GM18951 (cell line): Measurements from ENCODE around the gene ZDHHC12.
A peak's percentile ranks its signal among the peaks of the same experiment; 100 is the strongest.
"Not testable (repeated sequence)": the region's sequence is repeated elsewhere in the genome, so short reads cannot be mapped to it uniquely, and the experiment has no call there.

Source experiments
- POLR2A ChIP-seq: IDR thresholded peaks from 4 replicates; pipeline ENCODE4 v1.6.1; 2011; ENCODE audit warnings: mild to moderate bottlenecking; ENCODE audit not compliant: insufficient read length, insufficient read depth; ENCODE audit errors: extremely low read depth
- in situ Hi-C: fragments of 300-500 bp; cut with MboI; formaldehyde crosslinking; loops from one replicate; pipeline ENCODE4 v1.12.0; 2022; ENCODE audit warnings: low sequenced_read_pairs, mixed read lengths, inconsistent platforms; ENCODE audit not compliant: unreplicated experiment

ZDHHC12 gene

DNA sequence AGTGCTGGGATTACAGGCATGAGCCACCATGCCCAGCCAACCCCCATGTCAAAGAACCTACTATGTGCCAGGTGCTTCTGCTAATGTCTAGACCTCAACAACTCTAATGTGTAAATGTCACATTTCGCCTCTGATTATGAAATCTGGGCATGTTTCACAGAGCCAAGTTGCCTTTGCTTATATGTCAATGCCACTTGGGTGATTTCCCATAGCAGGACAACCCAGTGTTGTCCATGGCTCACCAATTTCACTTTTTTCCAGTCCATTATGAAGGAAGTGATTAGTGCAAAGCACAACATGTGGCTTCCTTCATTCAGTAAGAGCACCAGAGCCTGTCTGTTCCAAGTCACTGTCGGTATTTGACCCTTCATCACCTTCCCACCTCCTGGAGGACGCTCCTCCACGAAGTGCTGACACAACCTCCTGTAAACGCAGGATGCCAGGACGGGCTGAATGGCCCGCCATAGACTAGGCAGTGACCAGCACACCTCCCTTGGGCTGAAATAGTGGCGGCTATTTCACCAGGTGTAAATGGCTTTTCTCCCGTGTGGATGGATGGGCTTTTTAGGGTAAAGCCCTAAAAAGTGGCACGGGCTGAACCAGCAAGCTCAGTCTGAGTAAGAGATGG is 22.6 kb downstream of the ZDHHC12 start:
- TF ChIP-seq POLR2A: no peak
- in situ Hi-C loops: no loop called here

DNA sequence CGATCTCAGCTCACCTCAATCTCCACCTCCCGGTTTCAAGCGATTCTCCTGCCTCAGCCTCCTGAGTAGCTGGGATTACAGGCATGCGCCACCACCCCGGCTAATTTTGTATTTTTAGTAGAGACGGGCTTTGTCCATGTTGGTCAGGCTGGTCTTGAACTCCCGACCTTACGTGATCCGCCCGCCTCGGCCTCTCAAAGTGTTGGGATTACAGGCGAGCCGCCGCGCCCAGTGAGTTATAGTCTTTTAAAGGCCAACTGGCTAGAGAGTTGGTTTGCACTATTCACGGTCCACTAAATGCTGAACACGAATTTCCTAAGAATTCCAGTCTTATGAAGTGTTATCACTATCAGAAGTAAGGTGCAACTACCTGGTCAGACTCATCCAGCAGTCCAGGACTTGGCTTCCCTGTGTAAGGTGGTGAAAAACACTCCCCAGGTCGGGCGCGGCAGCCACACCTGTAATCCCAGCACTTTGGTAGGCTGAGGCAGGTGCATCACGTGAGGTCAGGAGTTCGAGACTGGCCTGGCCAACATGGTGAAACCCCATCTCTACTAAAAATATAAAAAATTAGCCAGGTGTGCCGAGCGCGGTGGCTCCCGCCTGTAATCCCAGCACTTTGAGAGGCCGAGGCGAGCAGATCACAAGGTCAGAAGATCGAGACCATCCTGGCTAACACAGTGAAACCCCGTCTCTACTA is 24.7 kb downstream of the ZDHHC12 start:
- in situ Hi-C loops: not testable (repeated sequence)

DNA sequence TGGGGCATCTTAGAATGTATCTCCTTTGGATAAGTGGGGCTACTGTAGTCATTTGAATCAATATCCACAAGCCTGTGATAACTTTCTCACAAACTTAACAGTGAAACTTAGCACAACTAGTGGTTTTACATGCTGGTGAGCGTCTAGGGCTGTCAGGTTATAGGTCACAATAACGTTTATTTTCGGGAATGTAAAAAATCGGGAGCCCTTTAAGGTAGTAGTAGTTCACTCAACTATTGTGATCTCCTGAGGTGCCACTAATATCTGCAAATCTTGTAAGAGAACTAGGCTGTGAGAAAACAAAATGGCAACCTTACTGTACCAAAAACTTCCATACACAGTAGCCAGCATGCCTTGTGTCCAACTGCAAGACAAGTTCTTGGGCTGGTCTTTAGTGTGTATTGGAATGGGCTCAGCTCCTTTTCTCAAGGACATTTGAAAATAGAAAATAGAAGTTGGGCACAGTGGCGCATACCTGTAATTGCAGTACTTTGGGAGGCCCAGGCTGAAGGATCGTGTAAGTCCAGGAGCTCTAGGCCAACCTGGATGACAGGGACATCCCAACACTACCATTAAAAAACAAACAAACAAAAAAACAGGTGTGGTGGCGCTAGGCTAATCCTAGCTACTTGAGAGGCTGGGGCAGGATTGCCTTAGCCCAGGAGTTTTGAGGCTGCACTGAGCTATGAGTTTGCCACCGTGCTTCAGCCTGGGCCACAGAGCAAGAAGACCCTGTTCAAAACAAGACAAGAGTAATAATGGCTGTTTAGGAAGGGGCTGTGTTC is 26.8 kb downstream of the ZDHHC12 start:
- in situ Hi-C loops: no loop called here
- peak; percentile 27 for TF ChIP-seq POLR2A

DNA sequence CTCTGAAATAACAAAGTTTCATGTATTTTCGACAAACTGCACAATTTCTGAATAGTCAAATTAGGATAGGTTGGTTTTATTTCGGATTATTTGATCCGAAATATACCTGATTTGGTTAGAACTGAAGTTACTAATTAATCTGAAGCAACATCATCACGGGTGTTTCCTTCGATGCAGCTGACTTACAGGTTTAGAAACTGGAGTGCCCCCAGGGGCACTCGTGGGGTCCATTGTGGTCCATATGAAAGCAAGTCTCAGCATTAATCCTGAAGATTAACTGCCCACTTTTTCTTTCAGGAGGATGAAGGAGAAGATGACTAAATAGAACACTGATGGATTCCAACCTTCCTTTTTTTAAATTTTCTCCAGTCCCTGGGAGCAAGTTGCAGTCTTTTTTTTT is 29.6 kb downstream of the ZDHHC12 start:
- no peak for TF ChIP-seq POLR2A
- in situ Hi-C loops: no loop called here

DNA sequence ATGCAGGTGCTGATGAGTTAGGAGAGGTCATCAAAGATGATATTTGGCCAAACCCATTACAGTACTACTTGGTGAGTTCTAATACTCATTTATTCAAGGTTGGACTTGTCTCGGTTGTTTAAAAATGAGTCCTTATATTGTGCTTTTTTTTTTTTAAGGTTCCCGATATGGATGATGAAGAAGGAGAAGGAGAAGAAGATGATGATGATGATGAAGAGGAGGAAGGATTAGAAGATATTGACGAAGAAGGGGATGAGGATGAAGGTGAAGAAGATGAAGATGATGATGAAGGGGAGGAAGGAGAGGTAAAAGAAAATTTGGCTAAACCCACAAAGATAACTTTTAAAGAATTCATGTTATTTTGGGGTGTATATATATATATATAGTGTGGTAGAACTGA is 30.2 kb downstream of the ZDHHC12 start:
- in situ Hi-C loops: not testable (repeated sequence)

DNA sequence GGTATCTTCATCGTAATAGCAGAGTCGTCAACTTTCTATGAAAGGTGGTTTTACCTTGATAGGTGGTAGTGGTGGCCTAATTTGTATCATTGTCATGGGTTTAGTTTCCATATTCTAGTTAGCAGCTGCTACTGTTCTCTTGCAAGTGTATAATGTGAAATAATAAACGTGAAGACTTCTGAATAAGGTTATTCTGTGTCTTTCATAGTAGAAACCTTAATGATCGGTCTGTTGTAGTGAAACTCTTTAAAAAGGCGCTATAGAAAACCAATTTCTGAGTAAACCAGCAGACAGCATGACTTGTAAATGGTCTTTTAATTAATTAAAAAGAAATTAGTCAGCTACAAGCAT is 33.3 kb downstream of the ZDHHC12 start:
- in situ Hi-C loops: no loop called here
- no peak for TF ChIP-seq POLR2A

DNA sequence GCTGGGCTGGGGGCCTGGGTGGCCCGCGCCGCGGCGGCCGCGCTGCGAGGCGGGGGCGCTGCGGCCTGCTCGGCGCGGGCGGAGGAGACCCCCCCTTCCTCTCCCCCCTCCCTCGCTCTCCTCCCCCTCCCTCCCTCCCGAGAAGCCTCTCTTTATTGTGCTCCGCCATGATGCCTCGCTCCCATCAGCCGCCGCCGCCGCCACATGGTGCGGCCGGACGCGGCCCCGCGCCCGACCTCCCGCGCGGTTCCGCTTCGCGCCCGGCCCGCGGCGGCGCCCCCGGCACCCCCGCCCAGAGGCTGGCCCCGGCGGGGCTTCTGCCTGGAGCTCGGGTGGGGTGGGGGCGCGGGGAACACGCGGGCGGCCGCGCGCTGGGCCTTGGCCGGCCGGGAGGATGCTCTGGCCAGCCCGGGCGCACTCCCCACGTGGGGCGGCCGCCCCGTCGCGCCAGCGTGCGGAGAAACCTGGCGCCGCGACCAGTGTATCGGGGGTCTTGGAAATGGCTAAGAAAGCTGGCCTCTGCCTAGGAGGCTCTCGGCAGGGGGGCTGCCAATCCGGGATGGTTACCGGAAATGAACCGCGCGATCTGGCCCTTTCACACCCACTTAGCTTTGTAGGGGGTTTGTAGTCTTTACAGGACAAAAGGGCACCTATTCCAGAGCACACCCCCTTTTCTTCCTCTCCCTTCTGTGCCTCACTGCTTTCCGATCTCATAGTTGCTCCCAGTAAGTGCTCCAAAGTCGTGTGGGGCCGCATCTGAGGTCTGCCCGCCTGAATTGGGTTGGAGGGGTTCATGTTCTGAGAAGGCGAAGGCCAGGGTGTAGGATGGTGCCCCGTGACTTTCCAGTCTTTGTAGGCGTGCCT is 33.9 kb downstream of the ZDHHC12 start:
- TF ChIP-seq POLR2A: no peak
- in situ Hi-C loops: no loop called here

DNA sequence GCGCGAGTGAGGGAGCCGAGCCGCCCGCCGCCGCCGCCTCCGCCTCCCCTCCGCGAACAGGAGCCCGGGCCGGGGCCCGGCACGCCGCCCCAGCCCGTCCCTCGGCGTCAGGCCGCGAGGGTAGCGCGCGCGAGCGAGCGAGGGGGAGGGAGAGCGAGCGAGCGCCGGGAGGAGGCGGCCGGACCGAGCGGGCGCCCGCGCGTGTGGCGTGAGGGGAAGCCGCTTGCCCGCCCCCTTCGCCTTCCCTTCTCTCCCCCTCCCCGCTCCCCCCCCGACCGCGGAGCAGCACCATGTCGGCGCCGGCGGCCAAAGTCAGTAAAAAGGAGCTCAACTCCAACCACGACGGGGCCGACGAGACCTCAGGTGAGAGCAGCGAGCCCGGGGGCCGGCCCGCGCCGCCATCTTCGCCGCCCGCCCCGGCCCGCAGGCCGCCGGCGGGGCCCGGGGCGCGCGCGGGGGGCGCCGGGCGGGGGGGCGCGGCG is 34.6 kb downstream of the ZDHHC12 start:
- in situ Hi-C loops: no loop called here
- TF ChIP-seq POLR2A: no peak

DNA sequence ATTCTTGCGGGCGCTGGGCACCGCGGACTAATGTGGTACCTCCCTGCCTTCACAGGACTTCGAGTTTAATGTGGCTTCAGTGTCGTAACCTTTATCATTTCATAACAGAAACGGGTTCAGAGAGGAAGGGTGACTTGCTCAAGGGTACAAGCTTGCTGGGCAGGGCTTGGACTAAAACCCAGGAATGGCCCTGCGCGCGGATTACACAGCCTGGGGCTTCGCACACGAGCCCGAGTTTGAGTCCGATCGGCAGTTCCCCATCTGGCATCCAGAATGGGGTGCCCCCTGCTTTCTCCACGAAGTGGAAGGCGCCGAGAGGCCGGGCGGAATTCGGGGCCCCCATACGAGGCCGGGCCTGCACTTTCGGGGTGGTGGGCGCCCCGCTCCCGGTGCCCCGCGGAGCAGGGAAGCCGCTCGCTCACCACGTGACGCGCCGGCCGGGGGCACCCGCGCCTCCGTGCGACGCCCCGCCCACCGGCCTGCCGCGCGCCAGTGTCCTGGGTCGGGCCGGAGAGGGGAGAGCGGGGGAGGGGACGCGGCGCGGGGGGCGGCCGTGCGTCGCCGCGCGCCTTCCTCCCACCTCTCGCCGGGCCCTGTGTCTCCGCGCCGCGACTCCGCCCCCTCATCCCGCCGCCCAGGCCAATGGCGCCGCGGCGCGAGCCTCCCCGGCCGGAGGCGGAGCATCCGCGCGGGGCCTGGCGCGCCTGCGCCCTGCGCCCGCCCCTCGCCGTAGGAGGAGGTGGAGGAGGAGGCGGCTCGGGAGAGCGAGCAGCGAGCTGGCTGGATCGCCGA is 35.2 kb downstream of the ZDHHC12 start, which contains the start of gene SET:
Gene SET (plus strand): TSS at position 722 of the 792 bp plus-strand sequence. CDS start 361 bp downstream, outside the sequence.
- in situ Hi-C loops: no loop called here
- TF ChIP-seq POLR2A: peak; percentile 92

DNA sequence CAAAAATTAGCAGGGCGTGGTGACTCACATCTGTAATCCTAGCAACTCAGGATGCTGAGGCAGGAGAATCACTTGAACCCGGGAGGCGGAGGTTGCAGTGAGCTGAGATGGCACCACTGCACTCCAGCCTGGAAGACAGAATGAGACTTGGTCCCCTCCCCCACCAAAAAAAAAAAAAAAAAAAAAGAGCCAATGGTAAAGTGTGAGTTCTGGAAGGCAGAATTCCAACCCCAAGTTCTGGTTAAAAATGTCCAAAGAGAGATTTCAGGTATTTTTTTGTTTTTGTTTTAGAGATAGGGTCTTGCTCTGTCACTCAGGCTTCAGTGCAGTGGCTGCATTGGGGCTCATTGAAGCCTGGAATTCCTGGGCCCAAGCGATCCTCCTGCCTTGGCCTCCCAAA is 36.5 kb downstream of the ZDHHC12 start:
- in situ Hi-C loops: no loop called here
- no peak for TF ChIP-seq POLR2A

DNA sequence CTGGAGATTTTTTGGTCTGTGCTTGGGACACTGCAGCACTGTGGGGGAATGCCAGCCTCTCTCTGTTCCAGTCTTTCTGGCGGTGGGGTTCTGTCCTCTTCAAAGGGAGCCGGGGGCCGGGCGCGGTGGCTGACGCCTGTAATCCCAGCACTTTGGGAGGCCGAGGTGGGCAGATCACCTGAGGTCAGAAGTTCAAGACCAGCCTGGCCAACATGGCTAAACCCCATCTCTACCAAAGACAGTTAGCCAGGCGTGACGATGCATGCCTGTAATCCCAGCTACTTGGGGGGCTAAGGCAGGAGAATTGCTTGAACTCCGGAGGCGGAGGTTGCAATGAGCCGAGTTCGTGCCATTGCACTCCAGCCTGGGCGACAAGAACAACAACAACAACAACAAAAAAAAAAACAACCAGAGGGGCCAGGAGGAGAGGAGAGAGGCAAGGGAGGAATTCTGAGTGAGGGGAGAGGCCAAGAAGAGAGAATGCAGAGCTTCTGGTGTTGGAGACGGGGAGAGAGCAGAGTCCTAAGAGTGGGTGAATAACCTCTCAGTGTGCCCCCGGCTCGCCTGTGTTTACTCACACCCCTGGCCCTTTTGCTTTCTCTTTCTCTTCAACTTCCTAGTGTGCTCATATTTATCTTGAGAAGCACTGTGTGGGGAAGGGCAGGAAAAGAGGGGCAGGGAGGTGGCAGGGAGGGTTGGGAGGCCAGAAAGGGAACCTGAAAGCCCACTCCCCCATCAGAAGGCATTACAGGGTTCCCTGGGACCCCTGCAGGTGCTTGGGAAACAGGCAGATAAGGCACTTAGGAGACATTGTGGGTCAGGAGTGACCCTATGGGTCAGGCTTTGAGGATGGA is 38.1 kb downstream of the ZDHHC12 start:
- TF ChIP-seq POLR2A: no peak
- in situ Hi-C loops: no loop called here

DNA sequence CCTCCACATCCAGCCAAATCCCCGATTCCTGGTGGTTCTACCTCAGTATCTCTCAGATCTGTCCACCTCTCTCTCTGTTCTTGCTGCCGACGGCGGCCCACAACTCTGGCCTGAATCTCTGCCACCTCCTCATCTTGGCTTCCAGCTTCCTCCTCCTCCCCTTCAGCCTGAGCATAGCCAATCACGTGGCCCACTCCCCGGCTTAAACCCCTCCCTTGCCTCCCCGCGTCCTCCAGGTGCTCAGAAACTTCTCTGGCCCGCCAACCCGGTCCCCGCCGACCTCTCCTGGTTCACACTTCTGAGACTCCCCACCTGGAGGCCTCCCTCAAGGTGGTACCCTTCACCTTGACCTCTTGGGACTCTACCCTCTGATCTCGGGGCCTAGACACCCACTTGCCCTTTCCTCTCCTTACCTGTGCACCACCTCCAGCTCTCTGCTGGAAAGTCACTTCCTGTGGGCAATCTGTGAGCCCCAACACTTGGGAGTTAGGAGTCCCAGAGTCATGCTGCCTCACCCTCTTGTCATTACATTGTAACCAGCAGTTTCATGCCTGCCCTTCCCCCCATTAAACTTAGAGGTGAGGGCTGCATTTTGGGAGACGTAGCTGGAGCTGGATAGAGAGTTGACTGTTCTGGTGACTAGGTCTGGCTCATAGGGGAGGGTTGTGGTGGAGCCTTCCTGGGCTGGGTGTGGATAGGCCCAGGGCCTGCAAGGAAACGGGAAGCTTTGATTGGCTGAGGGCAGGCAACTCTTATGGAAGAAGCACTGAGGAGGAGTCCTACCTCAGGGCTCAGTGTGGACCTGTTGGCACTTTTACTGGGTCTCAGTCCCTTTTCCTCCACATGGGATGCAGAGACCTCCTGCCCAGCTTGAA is 39.4 kb downstream of the ZDHHC12 start:
- TF ChIP-seq POLR2A: peak; percentile 93
- in situ Hi-C loops: no loop called here
